RWPE2 (cell line): ENCODE results near the gene NFAM1.

ENCODE experiments used
- ATAC-seq: fragments of 200-7000 bp; cut with Tn5 transposase; 3 replicates; pipeline ENCODE4 v1.9.1; 2021; ENCODE audit warnings: low read depth
- DNase-seq: peaks from one replicate; pipeline ENCODE4 v3.0.0-alpha.2; 2020; ENCODE audit warnings: low spot score
- H3K27ac ChIP-seq: fragments of 450-650 bp; 2 replicates; pipeline ENCODE4 v1.5.1; 2017; ENCODE audit warnings: mild to moderate bottlenecking; ENCODE audit not compliant: poor library complexity, severe bottlenecking
- H3K27me3 ChIP-seq: fragments of 250-450 bp; sonication (Bioruptor Pico); 2 replicates; pipeline ENCODE4 v1.5.1; 2021; ENCODE audit warnings: mild to moderate bottlenecking, moderate library complexity; ENCODE audit not compliant: insufficient read depth, poor library complexity, severe bottlenecking
- H3K36me3 ChIP-seq: fragments of 250-450 bp; sonication (Bioruptor Pico); 2 replicates; pipeline ENCODE4 v1.5.1; 2020; ENCODE audit warnings: low read depth, mild to moderate bottlenecking, moderate library complexity
- H3K4me1 ChIP-seq: fragments of 250-450 bp; sonication (Bioruptor Pico); 2 replicates; pipeline ENCODE4 v1.5.1; 2021; ENCODE audit warnings: mild to moderate bottlenecking, moderate library complexity; ENCODE audit not compliant: insufficient read depth, poor library complexity, severe bottlenecking
- H3K4me3 ChIP-seq: fragments of 250-450 bp; sonication (Bioruptor Pico); 2 replicates; pipeline ENCODE4 v1.5.1; 2021; ENCODE audit warnings: mild to moderate bottlenecking, moderate library complexity; ENCODE audit not compliant: severe bottlenecking
- H3K9me3 ChIP-seq: fragments of 250-450 bp; sonication (Bioruptor Pico); 2 replicates; pipeline ENCODE4 v1.5.1; 2021; ENCODE audit warnings: mild to moderate bottlenecking, moderate library complexity; ENCODE audit not compliant: severe bottlenecking
- CTCF ChIP-seq: fragments of 450-650 bp; IDR thresholded peaks from one replicate; pipeline ENCODE4 v1.5.1; 2017; ENCODE audit warnings: mild to moderate bottlenecking, moderate library complexity; ENCODE audit not compliant: poor library complexity, severe bottlenecking

Gene NFAM1

GRCh38 chr22:42401535-42402334 lies 30.5 kb downstream of the NFAM1 start:
- ATAC-seq = no peak
- H3K27me3 ChIP-seq = no peaks in the 10 kb centered on the region
- DNase-seq = no peak

GRCh38 chr22:42400811-42401534 lies 31.2 kb downstream of the NFAM1 start:
- H3K27me3 ChIP-seq = no peaks in the 10 kb centered on the region
- no peaks in the 10 kb centered on the region for H3K4me1 ChIP-seq
- DNase-seq (peak; percentile 44), ATAC-seq (no peak)
- no peak overlapping the region for H3K27ac ChIP-seq
- no peak overlapping the region for H3K4me3 ChIP-seq
- H3K36me3 ChIP-seq = no peaks in the 10 kb centered on the region
- no peak for TF ChIP-seq CTCF
- no peaks in the 10 kb centered on the region for H3K9me3 ChIP-seq

More at GRCh38 chr22:42401535-42402334, 30.5 kb downstream of the NFAM1 start:
- Histone ChIP-seq H3K4me1 (no peaks in the 10 kb centered on the region), H3K9me3 (no peaks in the 10 kb centered on the region), H3K4me3 (no peak overlapping the region), H3K36me3 (no peaks in the 10 kb centered on the region), H3K27ac (no peak overlapping the region)
- no peak for TF ChIP-seq CTCF

GRCh38 chr22:42399315-42400271 lies 32.6 kb downstream of the NFAM1 start:
- H3K4me3 ChIP-seq = no peak overlapping the region
- ATAC-seq = no peak; the same call in 2 of the 3 replicates
- H3K27ac ChIP-seq = no peak overlapping the region
- no peaks in the 10 kb centered on the region for H3K36me3 ChIP-seq
- no peaks in the 10 kb centered on the region for H3K27me3 ChIP-seq
- peak; percentile 54 for DNase-seq
- H3K9me3 ChIP-seq = no peaks in the 10 kb centered on the region
- H3K4me1 ChIP-seq = no peaks in the 10 kb centered on the region
- TF ChIP-seq CTCF = no peak

GRCh38 chr22:42397332-42398249 lies 34.6 kb downstream of the NFAM1 start:
- Histone ChIP-seq H3K9me3 (no peaks in the 10 kb centered on the region), H3K27ac (no peak overlapping the region), H3K4me1 (no peaks in the 10 kb centered on the region), H3K4me3 (no peak overlapping the region), H3K36me3 (no peaks in the 10 kb centered on the region), H3K27me3 (no peaks in the 10 kb centered on the region)
- TF ChIP-seq CTCF = no peak
- ATAC-seq (no peak), DNase-seq (peak; percentile 30)
